ENCODE data around the gene CCDC78. TPM values are rescaled to one million over a fixed set of nuclear protein-coding genes. Genes with fewer than 3 reads are reported as not detected.
A peak's percentile ranks its signal among the peaks of the same experiment; 100 is the strongest.

CCDC78 gene
- polyA plus RNA-seq, 4 donors = 1.1 to 3.6 (median 1.8) TPM

DNA sequence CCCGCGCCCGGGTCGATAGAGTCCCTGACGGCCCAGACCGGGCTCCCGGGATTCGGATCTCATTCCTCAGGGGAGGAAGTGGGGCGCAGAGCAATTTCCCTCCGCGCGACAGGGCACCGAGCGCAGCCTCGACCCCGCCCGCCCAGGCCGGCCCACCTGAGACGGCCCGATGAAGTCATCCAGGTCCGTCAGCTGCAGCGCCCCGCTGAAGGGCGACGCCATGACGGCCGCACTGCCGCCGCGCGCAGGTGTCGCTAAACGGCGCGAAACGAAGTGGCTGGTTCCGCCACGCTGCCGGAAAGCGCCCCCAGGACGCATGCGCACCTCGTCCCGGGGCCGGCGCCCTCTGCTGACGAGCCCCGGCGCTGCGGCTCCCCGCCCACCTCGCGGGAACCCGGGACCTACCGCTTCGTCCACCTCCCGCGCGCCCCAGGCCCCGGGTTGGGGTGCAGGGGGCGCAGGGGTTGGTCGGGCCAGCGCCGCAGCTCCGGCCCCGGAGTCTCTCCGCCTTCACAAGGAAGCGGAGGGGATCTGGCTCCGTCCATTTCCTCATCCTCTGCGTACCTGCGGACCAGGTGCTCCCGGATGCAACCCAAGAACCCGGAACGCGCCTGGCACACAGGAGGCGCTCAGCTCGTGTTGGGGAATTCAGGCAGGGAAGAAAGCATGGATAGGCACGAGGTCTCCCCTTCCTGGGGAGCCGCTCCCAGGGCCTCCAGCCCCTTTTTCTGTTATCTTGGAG, 14.7 kb upstream of the CCDC78 start, which contains the start of gene CIAO3:
TSS of gene CIAO3 (minus strand) at position 234 of the 742 bp plus-strand sequence. CDS start at position 222, 12 bp downstream.
- DNase-seq (ENCODE audit: low read depth in 4 of 4, low spot score in 3 of 4) = peak in 3 of 4 donors; percentile 78 to 87 (median 80)

GRCh38 chr16:740459-740763, 14.2 kb upstream of the CCDC78 start:
- no peak for DNase-seq (ENCODE audit: low read depth in 4 of 4, low spot score in 3 of 4)

- DNase-seq (ENCODE audit: low read depth in 4 of 4, low spot score in 3 of 4) = no peak
Observed at GRCh38 chr16:739560-740458, 13.6 kb upstream of the CCDC78 start.

DNA sequence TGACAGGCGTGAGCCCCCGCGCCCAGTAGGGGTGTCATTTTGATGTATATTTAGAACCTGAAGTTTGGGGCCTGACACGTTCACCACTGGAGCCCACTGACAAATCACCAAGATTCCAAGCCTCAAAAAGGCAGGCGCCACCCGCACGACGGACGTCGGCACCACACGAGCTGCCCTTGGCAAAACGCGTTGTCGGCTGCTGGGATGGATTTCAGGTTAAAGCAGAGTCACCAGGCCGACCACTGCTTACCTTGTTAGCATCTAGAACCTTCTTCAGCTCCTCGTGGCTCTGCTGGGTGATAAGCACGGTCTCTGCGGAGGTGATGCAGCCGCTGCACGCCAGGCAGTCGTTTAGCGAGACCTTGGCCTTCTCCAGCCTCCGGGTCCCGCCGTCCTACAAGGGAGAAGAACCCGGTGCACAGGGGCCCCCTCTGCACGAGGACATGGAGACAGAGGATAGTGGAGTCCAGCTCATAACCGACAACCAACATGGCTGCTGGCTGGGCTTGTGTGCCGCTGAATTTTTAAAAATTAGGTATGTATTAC, 10.8 kb upstream of the CCDC78 start:
- no peak for DNase-seq (ENCODE audit: low read depth in 4 of 4, low spot score in 3 of 4)

- DNase-seq (ENCODE audit: low read depth in 4 of 4, low spot score in 3 of 4) = no peak
Observed at GRCh38 chr16:735982-736453, 9.8 kb upstream of the CCDC78 start.

- DNase-seq (ENCODE audit: low read depth in 4 of 4, low spot score in 3 of 4) = no peak
Observed at GRCh38 chr16:734981-735881, 9.0 kb upstream of the CCDC78 start.

DNA sequence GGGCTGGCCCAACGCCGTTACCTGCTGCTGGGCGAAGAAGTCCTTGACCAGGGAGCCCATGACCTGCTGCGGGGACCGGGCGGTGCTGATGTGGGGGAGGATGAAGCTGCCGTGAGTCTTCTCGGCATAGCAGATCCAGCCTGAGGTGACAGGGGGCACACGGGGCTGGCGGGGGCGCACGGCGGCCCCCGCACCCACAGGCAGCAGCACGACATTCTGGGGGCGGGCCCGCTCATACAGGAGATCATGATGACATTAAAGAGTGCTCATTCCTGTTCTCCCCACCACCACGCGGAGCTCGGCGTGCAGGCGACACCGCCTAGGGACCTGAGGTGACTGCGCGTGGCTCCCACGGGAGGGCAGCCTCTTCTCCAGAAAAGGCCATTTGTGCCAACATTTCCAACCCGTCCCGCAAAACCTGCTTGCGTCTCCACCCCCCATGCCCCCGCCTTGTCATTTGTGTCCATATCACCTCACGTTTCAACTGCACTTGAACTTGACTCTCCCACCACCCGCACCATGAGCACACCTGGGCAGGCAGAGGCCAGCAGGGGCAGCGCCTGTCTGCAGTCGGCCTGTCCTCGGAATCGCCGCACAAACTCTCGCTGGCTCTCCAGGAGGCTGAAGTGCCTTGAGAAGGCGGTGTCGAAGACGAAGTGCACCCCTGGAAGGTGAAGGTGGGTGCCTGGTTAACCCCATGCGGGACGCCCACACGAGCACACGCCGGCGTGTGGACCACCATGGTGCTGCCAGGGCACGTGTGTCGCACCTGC, 8.2 kb upstream of the CCDC78 start:
- no peak for DNase-seq (ENCODE audit: low read depth in 4 of 4, low spot score in 3 of 4)

GRCh38 chr16:733382-734207, 7.4 kb upstream of the CCDC78 start:
- DNase-seq (ENCODE audit: low read depth in 4 of 4, low spot score in 3 of 4) = no peak

- DNase-seq (ENCODE audit: low read depth in 4 of 4, low spot score in 3 of 4) = no peak
Observed at GRCh38 chr16:732936-733335, 6.7 kb upstream of the CCDC78 start.

GRCh38 chr16:732332-732731, 6.1 kb upstream of the CCDC78 start:
- DNase-seq (ENCODE audit: low read depth in 4 of 4, low spot score in 3 of 4) = no peak

DNA sequence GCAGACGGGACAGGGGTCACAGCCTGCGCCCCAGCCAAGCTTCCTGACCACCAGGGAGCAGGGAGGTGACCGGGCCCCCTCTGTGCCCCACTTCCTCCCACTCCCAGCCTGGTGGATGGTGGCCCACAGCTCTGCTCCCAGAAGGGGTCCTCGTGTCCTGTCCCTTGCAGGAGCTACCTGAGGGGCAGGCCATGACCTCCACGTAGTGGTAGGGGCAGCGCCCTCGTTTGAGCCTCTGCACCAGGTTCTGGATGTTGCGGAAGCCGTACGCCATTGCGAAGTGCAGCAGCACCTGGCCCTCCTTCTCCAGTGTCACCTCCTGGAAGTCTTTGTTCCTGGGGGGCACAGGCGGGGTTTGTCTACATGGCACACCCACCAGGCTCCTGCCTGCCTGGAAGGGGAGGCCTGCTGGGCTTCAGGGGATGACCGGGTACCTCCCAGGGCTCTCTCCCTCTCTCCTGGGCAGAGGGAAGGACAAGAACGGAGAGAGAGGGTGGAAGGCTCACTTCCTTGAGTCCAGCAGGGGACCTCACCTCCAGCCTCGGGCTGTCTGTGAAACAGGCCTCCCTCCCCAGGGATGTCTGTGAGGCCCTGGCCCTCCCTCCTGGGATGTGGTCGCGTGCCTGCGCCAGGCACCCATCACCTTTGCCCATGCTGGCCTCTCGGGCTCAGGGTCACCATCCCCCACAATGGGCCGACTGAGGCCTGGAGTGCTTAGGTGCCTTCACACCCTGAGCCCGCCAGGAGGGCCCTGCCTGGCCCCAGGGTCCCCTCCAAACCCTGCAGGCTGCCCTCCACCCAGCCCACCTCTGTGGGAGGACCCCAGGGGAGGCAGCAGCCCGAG, 4.6 kb upstream of the CCDC78 start:
- no peak for DNase-seq (ENCODE audit: low read depth in 4 of 4, low spot score in 3 of 4)

DNA sequence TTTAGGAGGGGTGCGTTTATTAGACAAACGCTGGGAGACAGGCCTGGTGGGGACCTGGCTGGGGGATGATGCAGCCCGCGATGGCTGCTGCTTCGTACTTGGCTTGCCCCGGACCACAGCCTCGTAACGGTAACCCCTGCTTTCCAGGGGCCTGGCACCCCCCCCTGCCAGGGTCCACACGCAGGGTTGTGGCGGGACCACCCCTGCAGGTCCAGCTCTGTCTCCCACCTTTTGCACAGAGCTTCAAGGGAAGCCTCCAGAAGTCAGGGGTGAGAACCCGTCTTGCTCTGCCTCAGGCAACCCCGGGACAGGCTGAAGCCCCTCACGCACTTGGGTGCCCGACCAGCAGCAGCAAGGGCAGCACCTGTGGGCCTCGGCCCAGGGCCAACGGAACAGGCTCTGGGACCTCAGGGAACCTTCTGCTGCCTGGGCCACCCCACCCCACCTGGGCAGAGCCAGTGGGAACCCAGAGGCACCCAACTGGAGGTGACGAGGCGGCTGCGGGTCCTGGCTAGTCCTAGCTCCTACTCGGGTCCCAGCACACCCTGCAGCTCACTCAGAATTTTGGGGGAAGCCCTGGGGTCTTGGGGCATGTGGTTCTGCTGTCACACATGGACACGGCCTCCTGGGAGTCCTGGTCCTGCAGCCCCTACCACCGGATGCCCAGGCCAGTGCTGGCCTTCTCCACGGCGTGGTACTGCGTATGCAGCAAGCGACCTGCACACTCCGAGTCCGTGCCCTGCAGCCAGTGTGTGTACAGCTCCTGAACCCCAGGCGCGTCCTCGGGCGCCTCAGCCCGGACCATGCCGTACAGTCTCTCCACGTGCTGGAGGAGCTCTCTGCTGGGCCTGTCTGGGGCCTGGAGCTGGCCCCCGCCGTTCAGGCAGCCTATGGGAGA, 3.8 kb upstream of the CCDC78 start:
- no peak for DNase-seq (ENCODE audit: low read depth in 4 of 4, low spot score in 3 of 4)

GRCh38 chr16:728890-729744, 2.9 kb upstream of the CCDC78 start:
- no peak for DNase-seq (ENCODE audit: low read depth in 4 of 4, low spot score in 3 of 4)

DNA sequence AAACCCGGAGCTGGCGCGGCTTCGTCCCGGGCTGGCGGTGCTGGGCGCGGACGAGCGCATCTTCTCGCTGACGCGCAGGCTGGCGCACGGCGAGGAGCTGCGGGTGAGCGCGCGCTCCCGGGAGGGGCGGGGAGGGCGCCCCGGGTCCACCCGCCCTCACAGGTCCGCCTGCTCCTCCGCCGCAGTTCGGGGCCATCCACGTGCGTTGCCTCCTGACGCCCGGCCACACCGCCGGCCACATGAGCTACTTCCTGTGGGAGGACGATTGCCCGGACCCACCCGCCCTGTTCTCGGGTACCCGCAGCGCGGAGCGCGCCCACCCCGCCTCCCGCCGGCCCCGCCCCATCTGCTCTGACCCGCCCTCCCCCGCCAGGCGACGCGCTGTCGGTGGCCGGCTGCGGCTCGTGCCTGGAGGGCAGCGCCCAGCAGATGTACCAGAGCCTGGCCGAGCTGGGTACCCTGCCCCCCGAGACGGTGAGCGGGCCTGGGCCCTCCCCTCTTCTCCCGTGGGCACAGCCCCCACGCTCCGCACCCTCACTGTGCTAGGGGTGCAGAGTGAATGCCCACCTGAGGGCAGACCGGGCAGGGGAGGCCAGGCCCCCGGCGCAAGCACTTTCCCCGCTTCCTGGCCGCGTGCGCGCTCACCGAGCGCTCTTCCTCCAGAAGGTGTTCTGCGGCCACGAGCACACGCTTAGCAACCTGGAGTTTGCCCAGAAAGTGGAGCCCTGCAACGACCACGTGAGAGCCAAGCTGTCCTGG, 2.1 kb upstream of the CCDC78 start:
- no peak for DNase-seq (ENCODE audit: low read depth in 4 of 4, low spot score in 3 of 4)

DNA sequence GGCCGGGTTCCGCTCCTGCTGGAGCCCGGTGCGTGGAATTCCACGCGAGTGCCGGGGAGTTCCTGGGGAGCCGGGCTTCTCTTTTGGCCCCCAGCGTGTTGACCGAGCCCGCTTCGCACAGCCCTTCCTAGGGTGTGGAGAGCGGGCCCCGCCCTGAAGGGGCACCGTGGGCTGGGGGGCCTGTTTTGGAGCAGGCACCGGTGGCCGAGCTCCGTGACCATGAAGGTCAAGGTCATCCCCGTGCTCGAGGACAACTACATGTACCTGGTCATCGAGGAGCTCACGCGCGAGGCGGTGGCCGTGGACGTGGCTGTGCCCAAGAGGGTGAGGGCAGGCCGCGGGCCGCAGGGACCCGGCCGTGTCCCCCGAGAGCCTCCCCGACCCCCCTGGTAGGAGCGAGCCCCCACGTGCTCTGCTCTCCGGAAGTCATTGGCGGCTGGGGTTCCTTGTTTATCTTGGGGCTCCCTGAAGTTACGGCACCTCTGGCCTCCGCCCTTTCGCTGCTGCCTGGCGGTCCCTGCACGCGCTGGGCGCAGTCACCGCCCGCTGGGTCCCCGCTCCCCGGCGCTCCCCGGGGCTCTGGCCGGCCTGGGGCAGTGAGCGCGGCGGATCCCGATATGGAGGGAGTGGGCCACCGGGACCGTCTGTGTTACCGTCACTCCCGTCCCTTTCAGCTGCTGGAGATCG, 1.2 kb upstream of the CCDC78 start:
- no peak for DNase-seq (ENCODE audit: low read depth in 4 of 4, low spot score in 3 of 4)

Measured in right renal pelvis (tissue), 4 donors.